ENCODE measurements around the gene DSCAML1.

Gene DSCAML1

DNA sequence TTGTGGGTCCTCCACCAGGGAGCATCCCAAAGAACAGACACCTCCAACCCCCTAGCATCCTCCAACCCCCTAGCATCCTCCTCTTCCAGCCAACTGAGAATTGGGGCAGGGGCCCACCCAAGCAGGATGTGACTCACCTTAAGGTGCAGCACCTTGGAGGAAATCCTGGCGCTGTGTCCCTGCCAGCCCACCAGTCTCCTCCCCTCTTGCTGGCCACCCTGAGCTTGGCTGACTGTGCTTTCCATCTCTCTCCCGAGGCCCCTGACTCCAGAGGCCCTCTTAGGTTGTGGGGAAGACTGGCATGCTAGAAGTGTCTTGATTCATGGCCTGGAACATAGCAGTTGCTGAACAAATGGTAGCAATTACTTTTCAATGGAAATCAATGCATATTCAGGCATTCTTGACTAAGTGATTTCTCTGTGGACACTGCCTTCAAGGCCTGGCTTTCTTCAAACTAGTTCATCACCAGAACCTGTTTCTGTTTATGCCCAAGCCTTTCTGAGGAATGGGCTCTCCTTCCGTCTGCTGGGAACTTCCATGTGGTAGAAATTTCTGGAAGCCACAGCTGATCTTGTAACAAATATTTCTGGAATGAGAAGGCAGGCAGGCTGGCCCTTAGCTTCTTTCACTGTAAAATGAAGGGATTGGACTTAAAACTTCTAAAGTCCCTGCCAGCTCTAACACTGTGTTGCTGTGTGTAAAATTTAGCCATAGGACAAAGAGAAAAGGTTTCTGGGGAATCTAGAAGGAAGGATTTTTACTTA lies 408.8 kb downstream of the DSCAML1 start:
- DNase-seq: no peak

DNA sequence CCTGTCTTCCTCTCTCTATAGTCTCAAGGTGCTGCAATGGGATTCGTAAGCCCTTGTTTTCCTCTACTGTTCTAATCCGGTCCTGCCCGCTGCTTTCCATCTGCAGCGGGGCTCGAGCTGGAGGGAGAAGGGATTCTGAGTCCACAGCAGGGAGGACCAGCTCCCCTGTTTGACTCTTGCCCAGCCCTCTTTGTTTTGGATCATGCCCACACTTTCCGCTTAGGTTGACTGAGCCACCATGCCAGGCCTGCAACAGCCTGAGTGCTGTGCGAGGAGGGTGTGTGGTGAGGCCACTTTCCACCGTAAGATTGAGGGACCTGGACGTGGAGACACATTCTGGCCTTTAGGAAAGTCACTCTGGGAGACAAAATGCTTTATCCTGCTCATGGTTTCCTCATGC lies 411.1 kb downstream of the DSCAML1 start:
- DNase-seq: no peak

DNA sequence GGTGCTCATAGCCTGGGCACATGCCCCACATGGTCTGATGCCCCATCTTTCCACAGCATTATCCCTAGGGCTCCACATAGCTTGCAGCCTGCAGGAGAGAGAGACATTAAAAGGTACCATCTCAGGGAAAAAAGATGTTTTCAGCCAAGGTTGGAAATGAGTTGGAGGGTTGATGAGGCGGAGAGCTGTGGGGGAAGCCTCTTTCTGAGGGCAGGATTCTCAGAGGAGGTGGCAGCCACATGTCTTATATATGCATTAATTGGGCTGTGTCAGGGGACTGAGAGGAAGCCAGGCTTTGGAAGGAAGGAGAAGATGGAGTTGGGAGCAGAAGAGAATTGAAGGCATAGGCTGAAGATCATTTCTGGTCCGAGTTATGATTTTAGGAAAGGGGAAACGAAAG lies 411.5 kb downstream of the DSCAML1 start:
- DNase-seq: no peak

DNA sequence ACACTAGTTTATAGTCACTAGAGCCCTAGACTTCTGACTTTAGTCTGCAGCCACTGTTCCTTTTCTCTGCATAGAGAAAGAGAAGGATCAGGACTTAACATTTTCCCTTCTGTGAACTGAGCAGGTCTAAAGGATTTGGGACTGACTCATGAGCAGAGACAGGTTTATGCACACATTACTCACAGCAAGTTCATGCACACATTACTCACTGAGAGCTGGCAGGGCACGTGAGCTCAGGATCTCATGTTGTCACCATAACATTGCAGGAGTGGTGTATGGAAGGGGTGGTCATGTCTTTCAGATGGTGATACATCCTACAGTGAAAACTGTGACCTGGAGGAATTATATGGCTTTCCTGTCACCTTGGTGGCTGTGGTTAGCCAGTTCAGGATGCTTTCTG lies 413.0 kb downstream of the DSCAML1 start:
- DNase-seq: no peak

DNA sequence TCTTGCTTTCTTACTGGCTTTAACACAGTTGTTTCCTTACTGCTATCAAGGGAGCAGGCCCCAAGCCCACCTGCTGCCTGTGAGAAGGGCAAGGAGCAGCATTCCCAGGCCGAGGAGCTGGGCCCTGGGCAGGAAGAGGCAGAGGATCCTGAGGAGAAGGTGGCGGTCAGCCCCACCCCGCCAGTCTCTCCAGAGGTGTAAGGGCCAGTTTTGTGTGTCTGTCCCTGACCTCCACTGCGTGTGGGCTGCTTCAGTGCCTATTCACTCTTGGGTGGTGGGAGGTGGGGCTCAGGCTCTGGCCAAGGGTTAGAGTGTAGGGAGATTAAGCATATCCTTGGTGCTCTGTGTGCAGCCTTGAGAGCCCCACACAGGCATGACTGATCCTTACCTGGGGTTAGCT lies 414.3 kb downstream of the DSCAML1 start:
- DNase-seq: no peak

DNA sequence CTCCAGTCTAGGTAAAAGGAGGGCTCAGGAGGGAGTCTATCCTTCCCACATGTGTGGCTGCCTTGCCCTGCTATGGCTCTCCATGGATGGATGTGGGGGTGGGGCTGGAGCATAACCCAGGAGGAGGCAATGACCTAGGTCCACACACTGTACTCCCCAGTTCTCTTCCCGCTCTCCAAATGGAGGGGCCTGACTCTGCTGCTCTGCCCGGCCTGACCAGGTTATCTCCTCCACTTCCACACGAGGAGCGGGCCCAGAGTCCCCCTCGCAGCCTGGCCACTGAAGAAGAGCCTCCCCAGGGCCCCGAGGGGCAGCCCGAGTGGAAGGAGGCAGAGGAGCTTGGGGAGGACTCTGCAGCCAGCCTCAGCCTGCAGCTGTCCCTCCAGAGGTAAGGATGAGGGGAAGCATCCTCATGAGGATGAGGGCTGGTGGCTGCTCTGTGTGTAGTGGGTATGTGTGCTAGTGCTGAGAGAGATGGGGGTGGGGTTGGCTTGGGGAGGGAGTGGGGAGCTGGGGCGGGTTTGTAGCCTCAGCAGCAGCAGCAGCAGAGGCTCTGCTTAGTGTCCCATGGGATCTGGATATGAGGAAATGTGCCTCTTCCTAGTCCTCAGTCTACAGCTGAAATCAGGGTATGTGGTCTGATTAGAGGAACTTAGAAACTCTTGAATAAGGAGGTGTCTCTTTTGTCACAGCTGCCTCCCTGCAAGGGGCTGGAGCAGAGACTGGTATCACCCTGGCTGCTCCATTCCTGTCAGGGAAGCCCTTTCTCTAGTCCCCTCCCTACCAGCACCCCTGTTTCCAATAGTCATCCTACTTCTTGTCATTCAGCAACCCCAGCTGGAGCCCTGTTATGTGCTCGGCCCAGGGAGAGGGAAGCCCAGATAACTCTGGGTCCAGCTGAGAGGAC lies 415.3 kb downstream of the DSCAML1 start:
- DNase-seq: no peak

DNA sequence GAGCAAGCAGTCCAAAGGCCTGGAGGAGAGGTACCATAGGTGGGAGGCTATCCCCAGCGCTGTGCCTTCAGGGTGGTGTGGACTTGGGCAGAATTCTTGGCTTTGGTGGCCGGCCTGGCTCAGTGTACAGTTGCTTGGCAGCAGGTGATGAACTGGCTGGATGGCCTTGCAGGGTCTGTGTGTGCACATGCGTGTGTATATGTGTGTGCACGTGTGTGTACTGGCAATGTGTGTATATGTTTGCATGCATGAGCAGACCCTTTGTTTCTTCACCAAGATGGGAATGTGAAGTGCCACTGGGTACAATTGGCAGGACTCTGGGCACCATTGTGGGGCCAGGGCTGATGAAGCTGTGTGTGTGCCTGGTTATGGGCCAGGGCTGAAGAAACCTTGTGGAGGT lies 416.3 kb downstream of the DSCAML1 start:
- no peak for DNase-seq

DNA sequence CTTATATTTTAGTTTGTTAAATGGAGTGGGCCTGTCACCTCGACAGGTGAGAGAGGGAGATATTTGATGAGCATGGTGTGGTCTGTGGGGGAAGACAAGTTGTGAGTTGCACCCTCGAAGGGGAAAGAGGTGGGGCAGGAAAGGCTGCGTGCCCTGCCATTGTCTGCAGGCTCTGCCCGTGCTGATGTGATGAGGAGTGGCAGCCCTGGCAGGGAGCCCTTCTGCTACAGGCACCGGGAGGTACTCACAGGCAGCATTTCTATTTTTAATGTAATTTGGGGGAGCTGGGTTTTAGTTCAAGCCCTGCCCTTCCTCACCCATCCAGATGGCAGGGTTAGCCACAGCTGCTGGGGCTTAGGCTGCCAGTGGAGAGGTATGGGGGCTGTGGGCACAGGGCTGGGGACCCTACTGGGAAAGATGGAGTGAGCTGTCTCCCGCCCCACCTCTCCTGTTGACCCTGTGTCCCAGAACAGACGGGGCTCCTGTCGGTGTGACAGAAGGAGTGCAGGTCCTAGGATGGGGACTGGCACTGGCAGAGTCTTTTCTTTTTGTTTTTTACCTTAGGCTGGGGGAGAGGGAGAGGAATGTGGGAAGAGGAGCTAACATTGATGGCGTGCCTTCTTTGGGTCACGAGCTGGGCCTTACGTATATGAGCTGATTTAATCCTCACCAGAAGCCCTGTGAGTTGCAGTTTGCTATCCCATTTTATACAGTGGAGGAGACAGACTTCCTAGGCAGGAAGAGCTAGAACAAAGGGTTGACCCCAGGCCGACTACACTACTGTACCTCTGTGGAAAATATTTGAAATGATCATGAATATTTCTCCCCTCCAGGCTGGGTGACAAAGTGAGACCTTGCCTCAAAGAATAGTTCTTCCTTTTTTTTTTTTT lies 417.8 kb downstream of the DSCAML1 start:
- DNase-seq: no peak

Data from T-helper 9 cell (primary cell).